Measurements from ENCODE around the gene PLPPR1. TPM values are rescaled to one million over a fixed set of nuclear protein-coding genes. Genes with fewer than 3 reads are reported as not detected.

The PLPPR1 gene
- total and polyA plus RNA-seq, 2 of the 4 experiments (the other 2 are of a cell fraction): not detected

- no peak overlapping the region for H3K56ac ChIP-seq (ENCODE audit: extremely low read depth, insufficient read depth, low read length)
- no peak overlapping the region for H3K4me2 ChIP-seq (ENCODE audit: low read depth, low read length)
- H3K9ac ChIP-seq (ENCODE audit: low read depth, low read length): no peak overlapping the region
- no peak overlapping the region for H3K23ac ChIP-seq (ENCODE audit: low read depth, low read length)
- no peak overlapping the region for H3K4me3 ChIP-seq (ENCODE audit: insufficient read depth, low read depth, low read length)
- intact Hi-C loops (cut with micrococcal nuclease) (no loop called here), dilution Hi-C loops (cut with HindIII; ENCODE audit: low sequenced_read_pairs, unreplicated experiment) (no loop called here), in situ Hi-C loops (cut with MboI; ENCODE audit: low sequenced_read_pairs) (no loop called here)
- no peak overlapping the region for H3K18ac ChIP-seq (ENCODE audit: low read depth, low read length)
- no peaks in the 10 kb centered on the region for H4K20me1 ChIP-seq (ENCODE audit: insufficient read depth, low read length)
- no TSS peak for BruUV-seq (replicated peaks)
- no CpG with 5 or more reads among the region's 5 CpGs for WGBS, 2 experiments (ENCODE audit: extremely low coverage in 2 of 2, insufficient read length in 1 of 2)
- H3K4ac ChIP-seq (ENCODE audit: low read depth, low read length): no peak overlapping the region
- no peak overlapping the region for H4K8ac ChIP-seq (ENCODE audit: low read depth in 2 of 2, low read length in 2 of 2)
- ATAC-seq (ENCODE audit: low read depth) (no peak), DNase-seq (no peak)
- POLR2A ChIA-PET (ENCODE audit: unreplicated experiment): no interaction called here
- no peaks in the 10 kb centered on the region for H3K9me3 ChIP-seq (ENCODE audit: control insufficient read depth, insufficient read depth, low read length)
- H2AFZ ChIP-seq (replicated peaks; ENCODE audit: low read length, poor library complexity): no peak overlapping the region
- H4K91ac ChIP-seq (ENCODE audit: insufficient read depth, low read depth, low read length): no peak overlapping the region
- H2BK5ac ChIP-seq (ENCODE audit: low read depth, low read length, poor library complexity, severe bottlenecking): no peak overlapping the region
- no peaks in the 10 kb centered on the region for H3K9me1 ChIP-seq (ENCODE audit: insufficient read depth, low read length)
- H4K5ac ChIP-seq (ENCODE audit: low read depth, low read length): no peak overlapping the region
- H2BK15ac ChIP-seq (ENCODE audit: low read depth, low read length): no peak overlapping the region
- H2AK5ac ChIP-seq (ENCODE audit: low read depth, low read length): no peak overlapping the region
- H3K14ac ChIP-seq (replicated peaks; ENCODE audit: low read depth, low read length): no peak overlapping the region
- CTCF ChIA-PET: interaction anchor here (0.6 kb wide), 1 partner anchor 201 kb away, joined by 3 read pairs; no protein-coding TSS in a partner anchor
- TF ChIP-seq RFX5 (IDR thresholded peaks at IDR 0.05; ENCODE audit: low read depth, low read length): no peak
- no peak for TF ChIP-seq BHLHE40 (IDR thresholded peaks at IDR 0.05; ENCODE audit: low read depth, low read length)
- TF ChIP-seq RCOR1 (IDR thresholded peaks at IDR 0.05; ENCODE audit: insufficient replicate concordance, low read length): no peak
- TF ChIP-seq MXI1 (IDR thresholded peaks at IDR 0.05; ENCODE audit: borderline replicate concordance, low read depth, low read length): no peak
- no peak for TF ChIP-seq CEBPB (IDR thresholded peaks at IDR 0.05; ENCODE audit: low read depth, low read length)
- no peak for TF ChIP-seq MAZ (IDR thresholded peaks at IDR 0.05; ENCODE audit: borderline replicate concordance, low read depth, low read length)
- TF ChIP-seq, protein P1, sequence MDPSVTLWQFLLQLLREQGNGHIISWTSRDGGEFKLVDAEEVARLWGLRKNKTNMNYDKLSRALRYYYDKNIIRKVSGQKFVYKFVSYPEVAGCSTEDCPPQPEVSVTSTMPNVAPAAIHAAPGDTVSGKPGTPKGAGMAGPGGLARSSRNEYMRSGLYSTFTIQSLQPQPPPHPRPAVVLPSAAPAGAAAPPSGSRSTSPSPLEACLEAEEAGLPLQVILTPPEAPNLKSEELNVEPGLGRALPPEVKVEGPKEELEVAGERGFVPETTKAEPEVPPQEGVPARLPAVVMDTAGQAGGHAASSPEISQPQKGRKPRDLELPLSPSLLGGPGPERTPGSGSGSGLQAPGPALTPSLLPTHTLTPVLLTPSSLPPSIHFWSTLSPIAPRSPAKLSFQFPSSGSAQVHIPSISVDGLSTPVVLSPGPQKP (IDR thresholded peaks at IDR 0.05; ENCODE audit: borderline replicate concordance, low read depth, low read length): no peak
- no peak for TF ChIP-seq MAFK (IDR thresholded peaks at IDR 0.05; ENCODE audit: low read depth, low read length)
- no peak for TF ChIP-seq USF2 (IDR thresholded peaks at IDR 0.05; ENCODE audit: low read depth, low read length)
- no peak for TF ChIP-seq RAD21 (IDR thresholded peaks at IDR 0.05; ENCODE audit: low read length)
- TF ChIP-seq CTCF (conservative IDR thresholded peaks at IDR 0.05; ENCODE audit: low read depth, low read length): no peak
- TF ChIP-seq NFE2L2 (IDR thresholded peaks at IDR 0.05; ENCODE audit: low read depth, low read length): no peak
- TF ChIP-seq SMC3 (IDR thresholded peaks at IDR 0.05; ENCODE audit: low read depth, low read length): no peak
- TF ChIP-seq CHD1 (IDR thresholded peaks at IDR 0.05; ENCODE audit: low read depth, low read length): no peak
- H2BK20ac ChIP-seq (ENCODE audit: low read depth, low read length): no peak overlapping the region
- H3K4me1 ChIP-seq (ENCODE audit: control insufficient read depth, insufficient read depth, low read length): no peaks in the 10 kb centered on the region
- no peak overlapping the region for H3K27ac ChIP-seq (ENCODE audit: insufficient read depth, low read length)
- H3K36me3 ChIP-seq (ENCODE audit: control insufficient read depth, insufficient read depth, low read length): no peaks in the 10 kb centered on the region
- H2AK9ac ChIP-seq (replicated peaks; ENCODE audit: low read depth, low read length, poor library complexity): no peak overlapping the region
- no peaks in the 10 kb centered on the region for H3K27me3 ChIP-seq (ENCODE audit: control insufficient read depth, insufficient read depth, low read length)
- H3K79me1 ChIP-seq (ENCODE audit: low read depth in 1 of 2, low read length in 2 of 2): no peaks in the 10 kb centered on the region
- no peak overlapping the region for H2BK120ac ChIP-seq (ENCODE audit: low read depth, low read length)
Measured at GRCh38 chr9:101366038-101366756, 337.7 kb downstream of the PLPPR1 start.
